UCSD-AML1 (cell line): ENCODE measurements around the gene PLOD2.

Source experiments
- DNase-seq: peaks from one replicate; lab custom pipeline; 2025; ENCODE audit not compliant: unreplicated experiment; lab: John Stamatoyannopoulos, UW

PLOD2 gene

DNA sequence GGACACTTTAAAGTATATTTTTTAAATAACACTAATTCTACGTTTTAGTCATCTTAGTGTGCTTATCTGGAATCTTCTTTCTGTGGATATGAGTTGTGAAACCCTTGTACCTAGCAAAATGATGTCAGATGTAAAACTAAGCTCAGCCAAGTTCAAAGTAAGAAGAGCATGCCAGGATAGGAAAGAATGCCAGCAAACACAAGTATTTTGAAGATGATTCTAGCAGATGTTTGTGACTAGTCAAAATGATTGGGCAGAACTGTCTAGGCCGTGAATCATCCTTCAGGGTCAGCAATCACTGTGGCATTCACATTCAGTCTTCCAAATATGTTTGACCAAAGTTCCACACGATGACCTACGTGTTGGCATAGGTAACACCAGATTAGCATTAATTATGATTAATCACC lies 5.4 kb upstream of the PLOD2 start:
- DNase-seq = no peak

DNA sequence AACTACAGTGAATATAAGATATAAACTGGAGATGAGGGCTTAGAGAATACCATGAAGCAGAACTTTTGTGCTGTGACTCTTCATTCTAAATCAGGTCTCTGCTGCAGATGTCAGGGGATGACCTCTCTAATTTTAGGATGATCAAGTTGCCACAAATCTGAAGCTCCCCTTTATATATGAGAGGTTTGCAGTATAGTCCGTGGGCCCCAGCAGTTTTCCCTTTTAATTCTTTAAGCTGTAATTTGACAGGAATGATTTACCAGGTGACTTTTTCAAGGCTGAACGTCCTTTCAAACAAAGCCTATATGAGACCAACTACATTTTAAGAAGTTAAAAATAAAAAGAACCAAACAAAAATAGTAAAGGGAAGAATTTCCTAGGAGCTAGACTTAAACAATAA lies 4.9 kb upstream of the PLOD2 start:
- DNase-seq = no peak

DNA sequence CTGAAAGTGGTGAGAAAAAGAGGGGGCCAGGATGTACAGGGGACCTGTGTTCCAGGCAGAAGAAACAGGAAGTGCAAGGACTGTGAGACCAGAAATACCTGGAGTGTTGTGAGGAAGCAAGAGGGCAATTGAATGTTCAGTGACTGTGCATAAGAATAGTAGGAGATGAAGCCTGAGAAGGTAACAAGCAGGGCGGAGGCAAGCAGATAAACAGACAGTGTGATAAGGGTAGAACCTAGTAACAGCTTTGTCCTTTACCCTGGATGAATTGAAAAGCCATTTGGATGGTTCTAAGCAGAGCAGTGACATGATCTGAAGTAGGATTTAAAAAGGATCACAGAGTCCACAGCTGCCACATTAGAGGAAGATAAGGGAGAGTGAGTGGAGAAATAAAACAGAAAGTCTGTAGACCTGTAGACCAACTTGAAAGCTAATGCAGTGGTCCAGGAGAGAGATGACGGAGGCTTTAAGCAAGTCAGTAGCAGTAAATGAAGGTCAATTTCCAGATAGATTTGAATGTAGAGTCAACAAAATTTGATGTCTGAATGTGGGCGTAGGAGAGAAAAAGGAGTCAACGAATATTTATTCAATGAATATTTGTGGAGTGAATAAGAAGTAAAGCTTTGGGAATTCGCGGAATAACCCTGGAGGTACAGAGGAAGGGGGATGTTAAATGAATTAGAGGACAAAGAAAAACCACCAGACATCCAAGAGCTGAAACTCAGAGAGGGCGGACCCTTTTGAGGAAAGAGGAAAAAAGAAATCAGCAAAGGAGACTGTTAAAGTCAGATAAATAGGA lies 4.2 kb upstream of the PLOD2 start:
- DNase-seq = no peak

DNA sequence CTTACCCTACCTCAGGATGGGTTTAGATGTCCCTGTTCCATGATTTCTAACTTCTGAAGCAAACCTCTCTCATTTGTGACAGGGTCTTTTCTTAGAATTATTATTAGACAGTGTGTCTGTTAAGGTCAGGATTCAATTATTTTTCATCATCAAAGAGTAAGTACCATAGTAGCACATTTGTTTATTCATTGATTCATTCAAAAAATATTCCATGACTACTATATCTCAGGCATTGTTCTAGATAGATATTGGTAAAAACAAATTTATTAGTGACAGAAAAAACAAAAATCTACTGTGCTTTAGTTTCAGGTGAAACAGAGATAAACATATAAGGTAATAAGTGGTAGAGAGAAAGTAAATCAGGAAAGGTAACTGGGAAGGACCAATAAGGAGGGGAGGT lies 3.5 kb upstream of the PLOD2 start:
- no peak for DNase-seq

DNA sequence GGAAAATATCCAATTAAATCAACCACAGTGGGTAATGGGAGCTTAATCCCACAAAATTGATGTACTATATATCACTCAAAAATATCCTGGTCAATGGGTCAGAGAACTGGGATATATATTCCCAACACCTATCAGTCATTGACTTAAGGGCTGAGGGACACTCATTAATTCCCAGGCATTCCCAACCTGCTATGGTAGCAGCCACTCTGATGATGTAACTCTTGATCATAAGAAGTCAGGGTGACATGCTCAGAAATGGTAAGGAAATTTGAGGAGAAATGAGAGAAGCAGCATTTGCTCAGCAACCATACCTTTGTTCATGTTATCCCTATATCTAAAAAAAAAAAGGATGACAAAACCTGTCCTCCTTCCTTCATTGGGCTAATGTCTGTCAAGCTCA lies 3.1 kb upstream of the PLOD2 start:
- DNase-seq = no peak

DNA sequence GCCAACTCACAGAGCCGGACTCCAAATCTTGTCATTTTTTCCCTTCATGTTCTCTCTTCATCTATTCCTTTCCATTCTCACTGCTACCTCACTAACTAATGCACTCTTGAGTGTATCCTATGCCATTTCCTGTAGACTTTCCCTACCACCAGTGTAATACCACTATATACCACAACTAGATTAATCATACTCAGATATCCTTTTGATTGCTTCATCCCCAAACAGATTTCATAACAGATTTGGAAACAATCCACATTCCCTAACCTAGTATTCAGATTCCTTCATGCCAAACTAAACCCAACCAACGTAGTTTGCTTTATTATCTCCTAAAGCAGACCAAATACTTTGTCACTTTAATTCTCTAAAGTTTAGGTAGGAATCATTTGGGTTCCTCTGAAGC lies 2.6 kb upstream of the PLOD2 start:
- no peak for DNase-seq

DNA sequence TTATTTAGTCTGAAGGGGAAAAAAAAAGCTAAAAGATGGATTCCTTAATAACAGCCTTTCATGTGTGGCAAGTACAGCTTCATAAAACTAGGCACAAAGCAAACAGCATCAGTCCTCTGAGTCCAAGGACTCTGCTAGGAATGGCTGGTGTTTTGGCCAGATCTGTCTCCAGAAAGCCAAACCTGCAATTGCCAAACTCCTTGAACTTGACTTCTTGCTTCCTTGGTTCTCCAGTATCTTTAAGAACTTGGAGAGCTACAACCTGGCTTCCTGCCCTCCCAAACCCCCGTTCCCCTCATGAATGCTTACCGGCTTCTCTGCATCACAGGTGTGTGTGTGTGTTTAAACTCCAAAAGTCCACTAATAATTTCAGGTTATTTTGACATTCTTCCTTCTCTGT lies 1.6 kb upstream of the PLOD2 start:
- DNase-seq = no peak

DNA sequence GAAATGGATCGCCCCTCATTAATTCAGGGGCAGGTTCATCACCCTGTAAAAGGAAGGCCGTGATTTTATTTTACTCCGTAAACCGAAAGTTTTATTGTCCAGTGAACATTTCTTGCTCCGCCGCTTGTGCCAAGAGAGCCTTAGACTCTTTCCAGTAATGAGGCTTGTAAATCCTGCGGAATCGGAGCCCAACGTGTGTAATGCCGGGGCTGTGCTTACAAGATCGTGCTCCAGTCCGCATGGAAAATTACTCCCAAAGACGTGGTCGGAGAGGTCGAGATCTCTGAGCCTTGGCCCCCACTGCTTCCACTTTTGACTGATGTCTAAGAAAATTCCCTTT lies 649 bp upstream of the PLOD2 start:
- no peak for DNase-seq

DNA sequence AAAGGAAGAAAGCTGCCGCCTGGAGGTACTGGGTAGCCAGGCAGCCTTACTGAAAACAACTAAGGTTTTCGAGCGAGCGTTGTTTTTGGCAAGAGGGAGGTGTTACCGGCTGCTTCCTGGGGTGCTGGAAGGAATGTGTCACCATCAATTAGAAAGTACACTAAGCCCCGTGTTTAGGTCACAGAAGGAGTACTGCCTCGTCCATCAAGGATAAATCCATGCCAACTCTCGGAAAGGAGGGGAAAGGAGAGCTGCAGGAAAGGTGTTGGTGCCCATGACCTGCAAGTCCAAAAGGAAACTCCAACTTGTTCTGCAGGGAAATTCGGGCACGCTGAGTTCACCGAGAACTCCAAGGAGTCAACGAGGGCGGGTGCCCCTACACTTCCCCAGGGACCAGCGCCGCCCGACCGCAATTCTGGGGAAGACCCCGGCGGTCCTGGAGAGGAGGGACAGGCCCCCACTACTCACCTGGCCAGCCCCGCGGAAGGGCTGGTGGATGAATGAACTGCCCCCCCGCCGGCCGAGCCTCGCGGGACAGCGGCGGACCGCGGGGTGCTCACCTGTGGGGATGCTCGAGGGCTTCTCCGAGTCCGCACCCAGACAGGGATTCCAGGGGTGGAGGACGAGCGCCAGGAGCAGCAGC lies 542 bp downstream of the PLOD2 start:
- no peak for DNase-seq

DNA sequence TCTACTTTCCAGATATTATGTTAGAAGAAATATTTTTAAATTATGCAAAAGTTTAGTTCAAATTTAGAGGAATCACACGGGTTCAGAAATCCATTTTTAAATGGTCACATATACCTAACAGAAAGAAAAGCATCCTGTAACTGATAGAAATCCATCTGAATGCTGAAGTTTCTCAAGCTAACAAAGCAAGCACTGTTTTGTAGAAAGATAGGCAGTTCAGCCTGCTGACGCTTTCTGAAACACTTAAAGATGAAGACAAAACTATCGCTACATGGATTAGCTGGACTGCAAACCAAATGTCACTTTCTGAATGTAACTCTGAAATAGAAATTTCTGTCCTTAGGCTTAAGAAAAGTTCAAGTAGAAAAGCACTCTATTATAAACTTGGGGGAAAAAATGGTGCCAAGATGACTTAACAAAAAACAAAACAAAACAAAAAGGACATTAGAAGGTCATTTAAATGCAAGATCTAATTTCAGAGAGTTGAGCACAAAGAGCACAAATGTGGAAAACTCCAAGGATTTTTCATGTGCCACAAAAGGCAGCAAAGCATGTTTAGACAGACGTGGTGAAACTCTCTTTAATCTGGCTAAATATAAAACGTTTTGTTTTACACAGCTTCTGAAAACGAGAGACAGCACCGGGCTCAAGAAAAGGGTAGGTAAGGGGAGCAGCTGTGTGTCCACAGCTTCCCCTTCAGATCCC lies 1.2 kb downstream of the PLOD2 start:
- no peak for DNase-seq

DNA sequence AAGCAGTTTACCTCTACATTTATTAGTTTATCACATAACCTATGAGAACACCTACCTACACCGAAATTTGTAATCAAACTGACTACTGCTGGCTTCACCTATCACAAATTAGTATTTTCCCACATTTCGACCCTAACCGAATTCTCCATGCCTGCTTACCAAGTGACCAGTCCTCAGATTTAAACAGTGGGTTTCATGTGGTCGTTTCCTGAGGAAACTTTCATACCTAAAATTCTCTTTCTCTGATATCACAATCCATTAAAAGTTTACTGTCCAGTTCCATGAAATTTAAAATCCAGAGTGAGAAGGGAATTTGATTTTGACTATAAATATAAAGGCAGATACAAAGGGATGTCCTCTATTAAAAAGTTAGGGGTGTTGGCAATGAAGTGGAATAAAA lies 1.9 kb downstream of the PLOD2 start:
- DNase-seq = no peak

DNA sequence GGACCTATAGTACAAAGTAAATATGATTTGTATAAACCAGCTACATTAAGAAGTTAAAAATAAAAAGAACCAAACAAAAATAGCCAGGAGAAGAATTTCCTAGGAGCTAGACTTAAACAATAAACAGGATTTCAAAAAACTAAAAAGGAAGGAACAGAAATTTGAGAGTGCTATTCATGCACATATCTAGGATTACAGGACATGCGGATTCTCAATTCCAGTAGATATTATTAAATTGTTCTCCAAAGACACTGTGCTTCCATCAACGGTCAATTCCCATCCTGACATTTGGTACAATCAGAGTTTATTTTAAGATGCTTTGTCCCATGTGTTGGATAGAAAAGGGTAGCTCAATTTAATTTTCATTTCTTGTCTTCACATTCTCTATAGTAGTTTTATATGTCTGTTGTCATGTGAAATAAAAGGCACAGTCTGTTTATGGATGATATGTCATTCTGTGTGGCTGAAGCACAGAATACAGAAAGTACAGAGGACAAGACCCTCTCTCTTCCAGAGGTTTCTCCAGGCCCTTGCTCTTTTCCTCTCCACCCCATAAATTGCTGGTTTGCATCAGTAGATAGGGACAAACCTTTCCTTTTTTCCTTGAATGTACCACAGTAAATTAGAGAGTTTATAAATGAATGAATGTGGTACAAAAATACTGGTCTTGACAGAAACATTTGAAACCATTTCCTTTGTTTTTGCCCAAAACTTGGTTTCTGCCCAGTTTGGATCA lies 3.5 kb downstream of the PLOD2 start:
- no peak for DNase-seq

DNA sequence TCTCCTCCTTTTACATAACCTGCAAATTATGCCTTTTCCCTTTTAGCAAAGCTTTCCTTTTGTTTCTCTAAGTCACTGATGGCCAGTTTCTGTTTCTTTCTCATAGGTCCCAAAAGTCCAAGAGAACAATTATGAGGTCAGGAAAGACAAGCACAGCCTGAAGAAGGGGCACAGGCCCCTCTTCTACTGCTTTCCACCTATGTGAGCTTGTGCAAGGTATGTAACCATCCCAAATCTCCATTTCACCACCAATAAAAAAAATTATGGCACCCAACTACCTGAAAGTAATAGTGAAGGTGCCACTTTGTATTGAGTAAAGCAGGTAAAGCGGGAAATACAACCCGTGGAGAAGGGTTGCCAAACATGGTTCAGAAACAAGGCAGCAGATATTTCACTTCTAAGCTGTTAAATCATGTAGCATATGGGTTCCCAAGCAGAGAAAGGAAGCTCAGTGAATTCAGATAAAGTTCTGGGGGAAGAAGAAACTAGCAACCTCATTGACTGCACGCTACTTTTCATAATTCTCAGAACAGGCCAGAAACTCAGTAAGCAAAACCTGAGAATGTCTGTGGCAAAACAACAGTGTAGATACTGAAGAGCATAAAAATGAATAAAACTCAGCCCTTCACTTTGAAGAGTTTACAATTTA lies 4.2 kb downstream of the PLOD2 start:
- DNase-seq = no peak

DNA sequence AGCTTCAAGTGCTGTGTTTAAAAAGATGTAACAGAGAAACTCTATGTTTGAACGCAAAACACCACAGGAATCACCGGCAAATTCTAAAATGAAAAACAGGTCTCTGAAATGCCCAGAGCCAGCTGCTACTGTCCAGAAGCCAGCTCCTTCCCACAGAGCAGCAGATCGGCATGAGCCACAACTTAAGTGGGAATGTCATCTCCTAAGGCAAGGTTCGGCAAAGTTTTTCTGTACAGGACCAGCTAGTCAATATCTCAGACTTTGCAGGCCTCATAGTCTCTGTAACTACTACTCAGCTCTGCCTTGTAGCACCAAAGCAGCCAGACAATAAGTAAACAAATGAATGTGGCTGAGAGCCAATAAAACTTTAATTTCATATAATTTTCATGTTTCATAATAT lies 4.9 kb downstream of the PLOD2 start:
- no peak for DNase-seq

DNA sequence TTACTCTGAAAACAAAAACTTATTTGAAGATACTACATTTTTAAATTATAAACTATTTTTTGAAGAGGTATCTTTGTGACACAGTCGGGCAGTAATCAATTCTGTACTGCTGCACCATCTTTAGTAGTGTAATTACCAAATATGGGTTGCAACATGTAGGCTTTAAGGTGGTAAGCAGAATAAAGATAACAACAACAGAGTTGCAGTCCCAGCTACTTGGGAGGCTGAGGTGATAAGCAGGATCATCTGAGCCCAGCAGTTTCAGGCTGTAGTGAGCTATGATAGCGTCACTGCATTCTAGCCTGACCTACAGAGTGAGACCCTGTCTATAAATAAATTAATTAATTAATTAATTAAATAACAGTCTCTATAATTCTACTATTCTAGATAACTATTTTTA lies 6.0 kb downstream of the PLOD2 start:
- no peak for DNase-seq

DNA sequence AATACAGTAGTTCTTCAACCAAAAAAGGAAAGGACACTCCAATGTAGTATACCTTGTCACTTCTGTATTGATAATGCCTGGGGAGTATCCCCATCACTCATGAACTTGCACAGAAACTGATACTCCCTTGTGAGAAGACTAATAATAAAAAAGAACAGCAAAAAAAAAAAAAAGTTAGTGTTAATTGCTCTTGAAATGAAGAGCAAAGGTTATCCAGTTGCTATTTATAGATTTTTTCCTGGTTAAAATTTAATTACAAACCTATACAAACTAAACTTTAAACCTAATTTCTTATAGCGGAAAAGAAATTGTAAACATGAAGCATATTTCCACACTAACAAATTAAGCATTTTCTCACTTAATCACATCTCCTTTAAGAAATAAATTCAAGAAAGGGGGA lies 6.7 kb downstream of the PLOD2 start:
- no peak for DNase-seq

DNA sequence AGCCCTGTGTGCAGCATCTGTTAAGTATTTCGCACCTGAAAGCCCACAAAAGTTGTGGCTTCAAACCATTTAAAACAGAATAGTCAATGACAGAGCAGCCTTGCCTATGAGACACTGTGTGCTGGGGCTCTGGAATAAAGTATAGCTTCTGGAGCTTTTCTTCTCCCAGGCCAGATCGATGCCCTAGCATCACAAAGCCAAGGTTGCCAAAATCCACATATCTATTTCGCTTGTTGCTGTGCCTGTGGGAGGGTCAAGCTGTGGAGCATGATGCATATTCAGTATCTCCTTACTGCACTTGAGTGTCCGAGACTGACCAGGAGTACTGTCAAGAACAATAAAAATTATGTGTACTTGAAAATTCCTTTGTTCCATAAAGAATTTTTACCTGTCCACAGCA lies 7.6 kb downstream of the PLOD2 start:
- no peak for DNase-seq

DNA sequence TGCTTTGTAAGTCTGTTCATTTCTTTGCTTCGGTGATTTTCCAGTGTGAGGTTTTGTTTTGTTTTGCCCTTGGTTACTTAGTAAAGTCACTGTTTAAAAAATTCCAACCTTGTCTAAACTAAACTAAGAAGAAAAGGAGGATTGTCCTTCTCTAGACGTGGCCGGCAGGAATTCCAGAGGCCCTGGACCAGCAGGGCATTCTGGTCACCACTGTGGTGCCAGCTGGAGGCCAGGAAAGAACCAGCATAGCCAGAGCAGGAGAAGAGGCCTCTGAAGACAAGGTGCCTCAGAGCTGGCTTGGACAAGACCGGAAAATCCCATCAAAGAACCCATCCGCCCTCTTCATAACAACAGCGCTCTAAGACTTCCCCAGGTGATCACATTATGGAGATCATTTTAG lies 8.2 kb downstream of the PLOD2 start:
- DNase-seq = no peak

DNA sequence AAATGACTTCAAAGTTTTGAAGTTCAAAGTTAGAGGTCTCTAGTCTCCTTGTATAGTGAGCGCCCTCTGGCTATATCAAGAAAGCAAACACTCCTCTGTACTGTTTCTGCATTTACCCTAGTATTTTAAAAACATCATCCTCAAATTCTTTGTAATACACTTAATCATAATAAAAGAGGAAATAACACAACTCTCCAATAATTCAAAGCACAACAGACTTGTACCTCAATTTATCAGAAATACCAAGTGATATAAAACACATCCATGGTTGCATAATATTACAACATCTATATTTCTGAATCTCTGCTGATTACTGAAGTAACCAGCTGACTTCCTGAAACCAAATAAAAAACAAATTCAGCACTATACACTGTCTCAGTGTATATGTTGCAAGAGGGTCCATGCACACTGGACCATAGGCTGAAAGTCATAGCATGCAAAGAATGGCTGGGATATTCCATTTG lies 12.5 kb downstream of the PLOD2 start:
- no peak for DNase-seq

DNA sequence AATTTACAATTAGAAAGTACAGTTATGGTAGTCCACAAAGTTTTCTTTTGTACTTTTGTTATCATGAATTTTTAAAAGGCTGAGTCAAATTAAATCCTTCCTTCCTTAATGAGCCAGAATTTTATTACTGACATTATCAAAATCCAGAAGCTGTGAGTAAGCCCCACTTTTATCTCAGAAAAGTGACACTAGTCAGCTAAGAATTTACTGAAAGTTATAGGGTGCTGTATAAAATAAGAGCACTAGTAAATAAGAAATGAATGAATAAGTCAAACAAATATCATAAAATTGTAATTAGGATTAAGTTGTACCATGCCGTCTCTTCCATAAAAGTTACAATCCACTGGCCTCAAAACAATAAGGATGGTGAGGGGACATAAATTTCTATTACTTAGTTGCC lies 15.3 kb downstream of the PLOD2 start:
- DNase-seq = no peak

DNA sequence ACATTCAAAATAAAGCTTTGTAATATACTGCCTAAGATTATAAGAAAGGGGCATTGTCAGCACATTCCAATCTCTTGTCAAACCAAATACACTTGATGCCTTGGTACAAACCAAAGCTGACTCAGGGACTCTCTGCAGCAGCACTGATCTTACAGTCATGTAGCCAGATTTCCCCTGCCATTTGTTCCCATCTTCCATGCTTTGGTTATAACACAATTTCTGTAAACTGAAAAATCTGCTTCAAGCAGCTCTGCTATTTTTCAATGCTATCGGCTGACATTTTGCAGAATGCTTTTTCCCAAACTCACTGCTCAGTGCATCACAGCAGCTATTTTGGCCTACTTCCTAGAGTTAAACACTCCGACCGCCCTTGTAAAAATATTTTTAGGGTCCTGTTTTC lies 18.2 kb downstream of the PLOD2 start:
- DNase-seq = no peak
